ENCODE results near the gene OSBPL10. TPM values are rescaled to one million over a fixed set of nuclear protein-coding genes. Genes with fewer than 3 reads are reported as not detected.
A peak's percentile ranks its signal among the peaks of the same experiment; 100 is the strongest.

OSBPL10 gene
- total and polyA plus RNA-seq, 8 donors: 1.8 to 37.7 (median 5.9) TPM

DNA sequence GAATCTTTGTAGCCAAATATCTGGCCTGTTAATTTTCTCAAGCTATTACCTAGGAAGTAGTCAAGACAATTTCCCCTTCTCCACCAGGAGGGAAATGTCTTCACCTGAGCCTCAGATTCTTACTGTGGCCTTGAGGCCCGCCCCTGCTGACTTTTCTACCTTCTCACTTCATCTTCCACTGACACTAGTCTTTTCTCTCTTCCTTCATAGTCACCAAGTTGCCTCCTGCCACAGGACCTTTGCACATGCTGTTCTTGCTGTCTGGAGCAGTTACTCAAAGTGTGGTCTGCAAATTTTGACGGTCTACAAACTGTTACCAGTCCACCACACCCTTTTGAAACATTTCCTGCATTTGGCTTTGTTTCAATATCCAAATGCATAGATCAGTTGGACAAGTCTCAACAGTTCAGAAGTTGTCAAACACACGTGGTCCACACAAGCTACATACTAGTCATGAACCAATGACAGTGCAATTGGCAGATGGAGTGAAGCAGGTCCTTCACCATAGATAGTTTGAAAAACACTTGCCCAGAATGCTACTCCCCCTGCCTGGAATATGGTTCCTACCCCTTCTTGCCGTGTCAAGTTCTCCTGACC lies 100.5 kb downstream of the OSBPL10 start:
- no peaks in the 10 kb centered on the region for H3K27me3 ChIP-seq
- intact Hi-C loops (cut with DNase I; ENCODE audit: low total_unique reads): no loop called here
- H3K4me3 ChIP-seq: no peak overlapping the region
- no peaks in the 10 kb centered on the region for H3K9me3 ChIP-seq
- H3K27ac ChIP-seq: no peak overlapping the region
- TF ChIP-seq EP300 (IDR thresholded peaks at IDR 0.05) (no peak), POLR2AphosphoS5 (IDR thresholded peaks at IDR 0.05) (no peak), POLR2A (IDR thresholded peaks at IDR 0.05) (no peak)
- TF ChIP-seq, protein P1, sequence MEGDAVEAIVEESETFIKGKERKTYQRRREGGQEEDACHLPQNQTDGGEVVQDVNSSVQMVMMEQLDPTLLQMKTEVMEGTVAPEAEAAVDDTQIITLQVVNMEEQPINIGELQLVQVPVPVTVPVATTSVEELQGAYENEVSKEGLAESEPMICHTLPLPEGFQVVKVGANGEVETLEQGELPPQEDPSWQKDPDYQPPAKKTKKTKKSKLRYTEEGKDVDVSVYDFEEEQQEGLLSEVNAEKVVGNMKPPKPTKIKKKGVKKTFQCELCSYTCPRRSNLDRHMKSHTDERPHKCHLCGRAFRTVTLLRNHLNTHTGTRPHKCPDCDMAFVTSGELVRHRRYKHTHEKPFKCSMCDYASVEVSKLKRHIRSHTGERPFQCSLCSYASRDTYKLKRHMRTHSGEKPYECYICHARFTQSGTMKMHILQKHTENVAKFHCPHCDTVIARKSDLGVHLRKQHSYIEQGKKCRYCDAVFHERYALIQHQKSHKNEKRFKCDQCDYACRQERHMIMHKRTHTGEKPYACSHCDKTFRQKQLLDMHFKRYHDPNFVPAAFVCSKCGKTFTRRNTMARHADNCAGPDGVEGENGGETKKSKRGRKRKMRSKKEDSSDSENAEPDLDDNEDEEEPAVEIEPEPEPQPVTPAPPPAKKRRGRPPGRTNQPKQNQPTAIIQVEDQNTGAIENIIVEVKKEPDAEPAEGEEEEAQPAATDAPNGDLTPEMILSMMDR (IDR thresholded peaks at IDR 0.05): no peak
- no peaks in the 10 kb centered on the region for H3K4me1 ChIP-seq
- no peak for DNase-seq
- no peaks in the 10 kb centered on the region for H3K36me3 ChIP-seq
- 55 to 76% (median 65%) methylated on average over 4 of the region's 4 CpGs for WGBS, 5 donors

DNA sequence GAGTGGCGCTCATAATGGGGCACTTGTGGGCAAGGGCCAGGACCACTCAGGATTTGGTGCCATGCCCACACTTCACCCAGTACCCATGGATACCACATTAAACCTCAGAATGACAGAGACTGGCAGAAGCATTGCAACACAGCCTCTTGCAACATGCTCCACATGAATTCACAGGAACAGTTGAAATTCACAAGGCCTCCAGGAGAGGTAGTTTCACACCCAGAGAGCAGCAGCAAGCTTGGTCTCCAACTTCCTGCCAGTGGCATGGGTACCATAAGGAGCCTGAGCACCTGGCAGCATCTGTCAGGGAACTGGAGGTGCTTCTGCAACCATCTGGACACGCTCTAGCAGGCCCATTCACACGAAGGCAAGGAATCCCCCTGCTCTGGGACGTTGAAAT lies 101.0 kb downstream of the OSBPL10 start:
- no peak overlapping the region for H3K27ac ChIP-seq
- no peaks in the 10 kb centered on the region for H3K36me3 ChIP-seq
- TF ChIP-seq POLR2A (IDR thresholded peaks at IDR 0.05) (no peak), EP300 (IDR thresholded peaks at IDR 0.05) (no peak), POLR2AphosphoS5 (IDR thresholded peaks at IDR 0.05) (no peak)
- TF ChIP-seq, protein P1 (IDR thresholded peaks at IDR 0.05): no peak
- no peak for DNase-seq
- 85 to 98% (median 94%) methylated on average over 4 of the region's 4 CpGs for WGBS, 5 donors
- intact Hi-C loops (cut with DNase I; ENCODE audit: low total_unique reads): no loop called here
- H3K4me3 ChIP-seq: no peak overlapping the region
- H3K9me3 ChIP-seq: no peaks in the 10 kb centered on the region
- no peaks in the 10 kb centered on the region for H3K27me3 ChIP-seq
- no peaks in the 10 kb centered on the region for H3K4me1 ChIP-seq

DNA sequence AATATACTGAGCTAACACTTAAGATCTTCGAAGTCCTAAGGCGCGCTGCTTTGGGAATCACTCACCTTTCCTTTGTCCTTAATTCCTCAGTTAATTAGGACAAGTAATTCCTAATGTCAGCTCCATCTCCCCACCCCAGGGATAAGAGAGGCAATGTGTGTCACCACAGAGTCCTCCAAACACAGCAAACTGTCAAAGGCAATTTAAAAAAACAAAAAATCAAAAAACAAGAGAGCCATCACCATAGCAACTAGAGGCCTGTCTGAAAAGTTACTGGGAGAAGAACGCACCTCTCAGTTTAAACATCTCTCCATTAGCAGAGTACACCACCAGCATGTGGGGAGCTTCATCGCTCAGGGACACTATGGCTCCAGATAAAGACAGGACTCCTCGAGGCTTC lies 101.7 kb downstream of the OSBPL10 start:
- Histone ChIP-seq H3K9me3 (no peaks in the 10 kb centered on the region), H3K4me3 (no peak overlapping the region), H3K4me1 (no peaks in the 10 kb centered on the region), H3K27ac (no peak overlapping the region), H3K36me3 (no peaks in the 10 kb centered on the region), H3K27me3 (no peaks in the 10 kb centered on the region)
- intact Hi-C loops (cut with DNase I; ENCODE audit: low total_unique reads): no loop called here
- TF ChIP-seq, protein P1 (IDR thresholded peaks at IDR 0.05): no peak
- TF ChIP-seq POLR2AphosphoS5 (IDR thresholded peaks at IDR 0.05) (no peak), POLR2A (IDR thresholded peaks at IDR 0.05) (no peak), EP300 (IDR thresholded peaks at IDR 0.05) (no peak)
- 89 to 95% (median 92%) methylated on average over 6 of the region's 6 CpGs for WGBS, 5 donors
- DNase-seq: no peak

DNA sequence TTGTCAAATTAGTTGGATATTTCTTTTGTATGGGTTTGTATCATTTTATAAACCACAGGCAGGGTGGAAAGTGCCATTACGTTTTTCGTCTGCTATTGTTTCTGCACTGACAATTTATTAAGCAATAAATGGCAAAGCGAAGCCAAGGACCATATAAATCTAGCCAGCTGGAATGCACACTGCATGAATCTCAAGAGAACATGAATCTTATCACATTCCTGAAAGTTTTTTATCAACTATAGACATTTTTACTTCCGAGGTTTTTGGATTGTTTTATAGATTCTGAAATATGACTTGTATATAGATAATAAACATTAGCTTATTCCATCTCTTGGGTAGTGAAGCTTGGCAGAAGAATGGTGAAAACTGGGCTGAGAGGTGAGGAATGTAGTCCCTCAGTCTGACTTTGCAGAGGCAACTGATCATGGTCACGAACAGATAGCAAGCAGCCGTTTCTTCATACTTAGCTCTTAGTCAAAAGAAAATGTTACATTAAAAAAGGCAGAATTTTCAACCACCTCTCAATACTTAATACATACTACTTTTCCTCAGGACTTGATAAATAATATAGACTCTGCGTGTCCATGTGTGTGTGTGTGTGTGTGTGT lies 102.7 kb downstream of the OSBPL10 start:
- intact Hi-C loops (cut with DNase I; ENCODE audit: low total_unique reads): no loop called here
- 75 to 83% (median 79%) methylated on average over 7 of the region's 7 CpGs for WGBS, 5 donors
- TF ChIP-seq POLR2A (IDR thresholded peaks at IDR 0.05) (no peak), POLR2AphosphoS5 (IDR thresholded peaks at IDR 0.05) (no peak), EP300 (IDR thresholded peaks at IDR 0.05) (no peak)
- TF ChIP-seq, protein P1 (IDR thresholded peaks at IDR 0.05): no peak
- H3K4me1 ChIP-seq: no peaks in the 10 kb centered on the region
- DNase-seq: peak in 1 of 2 donors; percentile 35
- H3K4me3 ChIP-seq: no peak overlapping the region
- H3K9me3 ChIP-seq: no peaks in the 10 kb centered on the region
- no peaks in the 10 kb centered on the region for H3K36me3 ChIP-seq
- H3K27ac ChIP-seq: no peak overlapping the region
- no peaks in the 10 kb centered on the region for H3K27me3 ChIP-seq

Data from stomach (tissue), 9 donors.